Neuronal stem cell (in vitro differentiated cells): ENCODE data around the gene PICALM.

Experiments
- DNase-seq: peaks from one replicate; pipeline ENCODE4 v3.0.0-alpha.2; 2013; ENCODE audit warnings: low spot score
- H2AFZ ChIP-seq: one replicate; pipeline ENCODE4 v1.6.1; 2013; ENCODE audit warnings: mild to moderate bottlenecking, low read length, inconsistent platforms
- H2AK5ac ChIP-seq: 2 replicates; pipeline ENCODE4 v1.6.1; 2013; ENCODE audit warnings: low read depth, mild to moderate bottlenecking, inconsistent platforms, low read length, moderate library complexity, mixed read lengths
- H2BK120ac ChIP-seq: 2 replicates; pipeline ENCODE4 v1.6.1; 2013; ENCODE audit warnings: low read depth, mild to moderate bottlenecking, inconsistent platforms, low read length, moderate library complexity, mixed read lengths
- H2BK12ac ChIP-seq: one replicate; pipeline ENCODE4 v1.6.1; 2013; ENCODE audit warnings: low read length, inconsistent platforms
- H2BK15ac ChIP-seq: 2 replicates; pipeline ENCODE4 v1.6.1; 2013; ENCODE audit warnings: mild to moderate bottlenecking, low read length, inconsistent platforms, mixed read lengths
- H2BK5ac ChIP-seq: one replicate; pipeline ENCODE4 v1.6.1; 2013; ENCODE audit warnings: inconsistent platforms, mild to moderate bottlenecking, low read length, moderate library complexity
- H3K14ac ChIP-seq: one replicate; pipeline ENCODE4 v1.6.1; 2013; ENCODE audit warnings: low read length, inconsistent platforms
- H3K18ac ChIP-seq: 2 replicates; pipeline ENCODE4 v1.6.1; 2013; ENCODE audit warnings: low read length, inconsistent platforms
- H3K23ac ChIP-seq: 2 replicates; pipeline ENCODE4 v1.6.1; 2013; ENCODE audit warnings: low read depth, mild to moderate bottlenecking, mixed read lengths, low read length, inconsistent platforms; ENCODE audit not compliant: poor library complexity
- H3K27ac ChIP-seq: replicated peaks from 3 replicates; pipeline ENCODE4 v1.5.1; 2013; ENCODE audit warnings: low read length, inconsistent platforms
- H3K27me3 ChIP-seq, 3 experiments: 2 replicates each; pipeline ENCODE4 v1.6.1; 2013; ENCODE audit warnings: low read length in 3 of 3, mild to moderate bottlenecking in 2 of 3, inconsistent platforms in 1 of 3, low read depth in 1 of 3, mixed read lengths in 1 of 3, moderate library complexity in 1 of 3; ENCODE audit not compliant: control insufficient read depth in 3 of 3, insufficient read depth in 3 of 3
- H3K36me3 ChIP-seq, 2 donors: replicated peaks in 1 of 2; 2 replicates each; pipeline ENCODE4 v1.6.1; 2013; ENCODE audit warnings: low read length in 2 of 2; ENCODE audit not compliant: control insufficient read depth in 2 of 2, insufficient read depth in 2 of 2
- H3K4ac ChIP-seq: 2 replicates; pipeline ENCODE4 v1.6.1; 2013; ENCODE audit warnings: inconsistent platforms, mild to moderate bottlenecking, low read length, moderate library complexity
- H3K4me1 ChIP-seq, 2 donors: 1 replicate in 1 of 2; 2 replicates in 1 of 2; pipeline ENCODE4 v1.6.1; 2013; ENCODE audit warnings: low read length in 2 of 2, low read depth in 1 of 2; ENCODE audit not compliant: control insufficient read depth in 2 of 2, insufficient read depth in 1 of 2
- H3K4me2 ChIP-seq: one replicate; pipeline ENCODE4 v1.6.1; 2013; ENCODE audit warnings: mild to moderate bottlenecking, low read length, inconsistent platforms; ENCODE audit not compliant: insufficient read depth, poor library complexity, severe bottlenecking
- H3K4me3 ChIP-seq, 2 donors: 2 replicates each; pipeline ENCODE4 v1.5.1; 2013; ENCODE audit warnings: low read length in 2 of 2, mild to moderate bottlenecking in 2 of 2, inconsistent platforms in 1 of 2, moderate library complexity in 1 of 2
- H3K79me1 ChIP-seq: one replicate; pipeline ENCODE4 v1.6.1; 2013; ENCODE audit warnings: low read depth, mild to moderate bottlenecking, inconsistent platforms, low read length, moderate library complexity
- H3K9ac ChIP-seq: one replicate; pipeline ENCODE4 v1.6.1; 2013; ENCODE audit warnings: mild to moderate bottlenecking, low read depth, low read length, inconsistent platforms; ENCODE audit not compliant: poor library complexity
- H3K9me3 ChIP-seq, 2 donors: replicated peaks in 1 of 2; 2 replicates each; pipeline versions ENCODE3 to v1.6.1; 2013; ENCODE audit warnings: low read length in 2 of 2, mild to moderate bottlenecking in 2 of 2, inconsistent platforms in 1 of 2, low read depth in 1 of 2, mixed read lengths in 1 of 2, moderate library complexity in 1 of 2; ENCODE audit not compliant: control insufficient read depth in 2 of 2, insufficient read depth in 1 of 2
- H4K8ac ChIP-seq: one replicate; pipeline ENCODE4 v1.6.1; 2013; ENCODE audit warnings: low read depth, mild to moderate bottlenecking, inconsistent platforms, low read length, moderate library complexity
- H4K91ac ChIP-seq: one replicate; pipeline ENCODE4 v1.6.1; 2013; ENCODE audit warnings: low read length, low read depth, mild to moderate bottlenecking, inconsistent platforms; ENCODE audit not compliant: poor library complexity
- WGBS, 2 donors: extraction: QIAGEN DNeasy Blood & Tissue Kit; methylation state at CpG; one replicate each; pipeline ENCODE4 v1.1.7; 2013; ENCODE audit warnings: missing lambda C conversion rate in 2 of 2, mixed read lengths in 1 of 2; ENCODE audit not compliant: insufficient read length in 2 of 2, insufficient replicate concordance in 1 of 2; ENCODE audit errors: extremely low coverage in 2 of 2; 5-methylcytosine and 5-hydroxymethylcytosine counted together

PICALM gene

GRCh38 chr11:86021377-86021776 lies 47.5 kb downstream of the PICALM start:
- Histone ChIP-seq H2AFZ (no peak overlapping the region), H3K4ac (no peak overlapping the region), H2BK15ac (no peak overlapping the region), H2AK5ac (no peak overlapping the region), H3K23ac (no peak overlapping the region), H3K4me1 (no peaks in the 10 kb centered on the region), H3K14ac (no peak overlapping the region), H3K9me3 (peaks cover 0 to 19% of the 10 kb centered on the region in 2 donors), H4K91ac (no peak overlapping the region), H3K27ac (no peak overlapping the region), H3K36me3 (peaks cover 6 to 92% of the 10 kb centered on the region in 2 donors), H3K18ac (no peak overlapping the region), H3K9ac (no peak overlapping the region), H2BK120ac (no peak overlapping the region), H3K27me3 (no peaks in the 10 kb centered on the region), H3K4me2 (no peak overlapping the region), H3K4me3 (no peak overlapping the region), H4K8ac (no peak overlapping the region), H2BK5ac (no peak overlapping the region), H3K79me1 (peaks cover 2% of the 10 kb centered on the region), H2BK12ac (no peak overlapping the region)
- no peak for DNase-seq
- WGBS, 2 donors: no CpG with 5 or more reads among the region's 3 CpGs

DNA sequence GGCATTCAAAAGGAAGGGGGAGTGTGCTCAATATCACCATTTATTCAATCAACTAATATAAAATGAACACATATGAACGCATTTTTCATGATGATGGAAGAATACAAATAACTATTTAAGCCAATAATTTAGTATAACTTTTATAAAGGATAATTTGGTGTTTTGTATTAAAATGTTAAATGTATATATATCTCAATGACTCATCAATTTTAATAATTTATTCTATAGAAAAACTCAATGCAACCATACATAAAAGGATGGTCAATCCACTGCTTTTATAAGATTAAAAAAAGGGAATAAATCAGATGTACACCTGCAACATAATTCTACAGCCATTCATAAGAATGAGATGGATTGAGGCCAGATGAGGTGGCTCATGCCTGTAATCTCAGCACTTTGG lies 50.6 kb downstream of the PICALM start:
- Histone ChIP-seq H3K27ac (no peak overlapping the region), H3K4me1 (no peaks in the 10 kb centered on the region), H2AK5ac (no peak overlapping the region), H3K4ac (no peak overlapping the region), H3K9me3 (peaks cover 0 to 19% of the 10 kb centered on the region in 2 donors), H4K8ac (no peak overlapping the region), H3K18ac (no peak overlapping the region), H3K79me1 (peaks cover 2% of the 10 kb centered on the region), H3K27me3 (no peaks in the 10 kb centered on the region), H2BK120ac (no peak overlapping the region), H2BK12ac (no peak overlapping the region), H3K4me2 (no peak overlapping the region), H4K91ac (no peak overlapping the region), H3K9ac (no peak overlapping the region), H3K23ac (no peak overlapping the region), H3K36me3 (peaks cover under 1 to 89% of the 10 kb centered on the region in 2 donors), H3K14ac (no peak overlapping the region), H2BK5ac (no peak overlapping the region), H3K4me3 (no peak overlapping the region), H2AFZ (no peak overlapping the region), H2BK15ac (no peak overlapping the region)
- no peak for DNase-seq
- no CpG with 5 or more reads among the region's 1 CpG for WGBS, 2 donors

DNA sequence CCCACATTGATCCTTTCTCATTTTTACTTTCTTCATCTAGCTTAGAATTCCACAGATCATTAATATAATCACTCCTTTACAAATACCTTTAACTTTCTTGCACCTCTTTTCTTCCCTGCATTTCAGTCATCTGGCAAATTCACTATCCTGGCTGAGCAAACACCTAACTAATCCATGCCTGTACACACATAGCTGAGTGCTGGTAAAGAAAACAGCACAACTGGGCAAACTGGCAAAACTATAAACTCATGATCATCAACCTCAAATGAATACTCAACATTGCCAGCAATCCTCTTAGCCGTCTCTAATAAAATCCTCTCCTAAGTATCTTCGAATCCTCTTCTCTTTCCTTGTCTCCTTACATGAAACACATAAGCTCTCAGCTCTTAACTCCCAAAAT lies 52.4 kb downstream of the PICALM start:
- H3K14ac ChIP-seq: no peak overlapping the region
- H4K91ac ChIP-seq: no peak overlapping the region
- peaks cover 0 to 89% of the 10 kb centered on the region in 2 donors for H3K36me3 ChIP-seq

DNA sequence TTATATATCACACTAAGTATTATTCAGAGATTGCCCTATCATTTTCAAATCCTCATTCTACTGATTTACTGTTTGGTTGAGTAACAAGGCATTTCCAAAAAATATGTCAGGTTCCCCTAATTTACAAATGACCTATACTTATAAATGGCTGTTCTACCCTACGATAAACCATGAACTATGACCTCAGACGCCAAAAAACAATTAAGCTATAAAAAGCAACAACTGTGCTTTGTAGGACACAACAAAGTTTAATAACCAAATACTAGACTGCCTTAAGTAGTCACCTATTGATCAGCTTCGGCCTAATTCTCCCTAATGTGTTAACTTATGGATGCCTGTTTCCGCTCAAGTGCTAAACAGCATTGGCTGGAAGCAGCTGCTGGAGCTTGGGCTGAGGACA lies 53.2 kb downstream of the PICALM start:
- no peak overlapping the region for H4K91ac ChIP-seq
- no peak overlapping the region for H3K14ac ChIP-seq
- peaks cover 2% of the 10 kb centered on the region for H3K79me1 ChIP-seq
- no peak overlapping the region for H3K18ac ChIP-seq
- peaks cover 0 to 12% of the 10 kb centered on the region in 2 donors for H3K9me3 ChIP-seq
- H2AFZ ChIP-seq: no peak overlapping the region
- no peak overlapping the region for H3K4ac ChIP-seq
- no peak overlapping the region for H2BK15ac ChIP-seq
- H3K36me3 ChIP-seq: peaks cover 0 to 89% of the 10 kb centered on the region in 2 donors
- no peak overlapping the region for H3K9ac ChIP-seq
- no peak overlapping the region for H2BK5ac ChIP-seq
- no peak overlapping the region for H3K4me3 ChIP-seq
- no peak overlapping the region for H3K23ac ChIP-seq
- H3K27ac ChIP-seq: no peak overlapping the region
- no peak overlapping the region for H3K4me2 ChIP-seq
- no peak overlapping the region for H4K8ac ChIP-seq
- H2AK5ac ChIP-seq: no peak overlapping the region
- no peak overlapping the region for H2BK12ac ChIP-seq
- no peak overlapping the region for H2BK120ac ChIP-seq
- H3K27me3 ChIP-seq: no peaks in the 10 kb centered on the region
- H3K4me1 ChIP-seq: no peaks in the 10 kb centered on the region
- no peak for DNase-seq
- no CpG with 5 or more reads among the region's 4 CpGs for WGBS, 2 donors

More for the DNA sequence above, 52.4 kb downstream of the PICALM start:
- H3K9me3 ChIP-seq: peaks cover 0 to 19% of the 10 kb centered on the region in 2 donors
- H3K4me1 ChIP-seq: no peaks in the 10 kb centered on the region
- DNase-seq: no peak
- no peak overlapping the region for H2BK5ac ChIP-seq
- H3K4me2 ChIP-seq: no peak overlapping the region
- H3K18ac ChIP-seq: no peak overlapping the region
- H3K27me3 ChIP-seq: no peaks in the 10 kb centered on the region
- H3K9ac ChIP-seq: no peak overlapping the region
- H2AK5ac ChIP-seq: no peak overlapping the region
- no peak overlapping the region for H3K4me3 ChIP-seq
- H3K4ac ChIP-seq: no peak overlapping the region
- H3K23ac ChIP-seq: no peak overlapping the region
- H3K27ac ChIP-seq: no peak overlapping the region
- peaks cover 2% of the 10 kb centered on the region for H3K79me1 ChIP-seq
- H2BK12ac ChIP-seq: no peak overlapping the region
- no peak overlapping the region for H2BK15ac ChIP-seq
- H2BK120ac ChIP-seq: no peak overlapping the region
- no peak overlapping the region for H2AFZ ChIP-seq
- no peak overlapping the region for H4K8ac ChIP-seq
- WGBS, 2 donors: no CpG with 5 or more reads among the region's 2 CpGs
